ENCODE measurements around the gene ZMYND10.
A peak's percentile ranks its signal among the peaks of the same experiment; 100 is the strongest.

The ZMYND10 gene

DNA sequence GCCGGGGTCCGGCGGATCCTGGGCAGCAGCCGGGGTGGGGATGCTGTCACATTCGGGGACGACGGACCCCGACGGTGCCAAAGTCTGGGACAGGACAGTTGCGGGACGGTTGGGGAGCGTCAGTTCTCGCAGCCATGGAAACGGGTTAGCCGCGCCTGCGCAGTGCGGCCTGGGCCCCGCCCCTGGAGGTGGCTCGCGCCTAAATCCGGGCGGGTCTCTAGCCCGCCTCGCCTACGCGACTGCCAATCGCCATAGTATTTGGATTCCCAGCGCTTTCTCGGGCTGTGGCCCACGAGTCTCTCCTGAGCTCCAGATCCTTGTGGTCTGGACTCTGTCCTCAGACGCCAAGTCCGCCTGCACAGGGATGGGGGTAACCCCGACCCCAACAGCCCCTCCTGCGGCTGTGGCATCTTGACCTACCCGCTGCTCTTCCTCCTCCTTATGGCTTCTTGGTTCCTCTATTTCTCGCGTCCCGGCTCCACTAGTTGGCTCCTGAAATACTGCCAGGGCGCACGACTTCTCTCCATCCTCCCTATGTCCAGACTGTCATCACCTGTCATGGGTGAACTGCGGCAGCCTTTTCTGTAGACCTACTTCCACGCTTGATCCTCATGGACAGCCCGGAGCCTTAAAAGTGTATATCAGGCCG, at the start of gene ZMYND10:
TSS of gene ZMYND10 (minus strand) at position 147 of the 649 bp plus-strand sequence. CDS start 153 bp downstream, outside the sequence.
- DNase-seq: peak in 1 of 2 experiments; percentile 61

- no peak for DNase-seq
Observed at GRCh38 chr3:50393061-50393460, 47.5 kb upstream of the ZMYND10 start.

GRCh38 chr3:50392101-50392715, 46.7 kb upstream of the ZMYND10 start:
- DNase-seq: peak in 1 of 2 experiments; percentile 19

GRCh38 chr3:50390508-50391224, 45.1 kb upstream of the ZMYND10 start:
- DNase-seq: peak; percentile 85 to 91

- DNase-seq: no peak
Observed at GRCh38 chr3:50389414-50389767, 43.9 kb upstream of the ZMYND10 start.

- no peak for DNase-seq
Observed at GRCh38 chr3:50388720-50389413, 43.3 kb upstream of the ZMYND10 start.

- DNase-seq: peak; percentile 37 to 63
Observed at GRCh38 chr3:50388016-50388719, 42.6 kb upstream of the ZMYND10 start.

- no peak for DNase-seq
Observed at GRCh38 chr3:50385754-50386153, 40.2 kb upstream of the ZMYND10 start.

DNA sequence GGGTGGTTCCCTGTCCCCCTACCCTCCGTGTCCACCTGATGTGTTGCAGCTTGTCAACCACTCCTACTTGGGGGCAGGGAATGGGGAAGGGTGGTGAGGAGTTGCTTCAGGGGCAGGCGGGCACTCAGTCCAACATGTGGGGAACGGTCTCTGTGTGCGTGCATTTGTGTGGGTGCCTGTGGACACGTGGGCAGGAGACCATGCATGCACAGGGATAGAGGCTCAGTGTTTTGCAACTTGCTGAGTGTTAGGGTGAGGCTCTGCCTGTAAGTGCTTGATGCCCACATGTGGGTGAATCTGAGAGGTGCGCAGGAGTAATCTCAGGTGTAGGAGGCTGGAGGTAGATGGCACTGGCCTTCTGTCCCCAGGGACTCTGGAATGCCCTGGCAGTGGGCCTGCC, 38.2 kb upstream of the ZMYND10 start:
- DNase-seq: no peak

- no peak for DNase-seq
Observed at GRCh38 chr3:50382722-50383121, 37.2 kb upstream of the ZMYND10 start.

GRCh38 chr3:50381383-50381782, 35.9 kb upstream of the ZMYND10 start:
- no peak for DNase-seq

GRCh38 chr3:50380405-50381085, 35.0 kb upstream of the ZMYND10 start:
- DNase-seq: no peak

GRCh38 chr3:50378757-50379156, 33.2 kb upstream of the ZMYND10 start:
- no peak for DNase-seq

GRCh38 chr3:50378024-50378423, 32.5 kb upstream of the ZMYND10 start:
- no peak for DNase-seq

GRCh38 chr3:50375258-50375931, 29.9 kb upstream of the ZMYND10 start:
- DNase-seq: no peak

- no peak for DNase-seq
Observed at GRCh38 chr3:50374363-50375257, 29.1 kb upstream of the ZMYND10 start.

GRCh38 chr3:50373146-50374051, 27.9 kb upstream of the ZMYND10 start:
- no peak for DNase-seq

GRCh38 chr3:50372349-50372748, 26.8 kb upstream of the ZMYND10 start:
- DNase-seq: no peak

GRCh38 chr3:50371133-50371685, 25.7 kb upstream of the ZMYND10 start:
- DNase-seq: no peak

Measured in SHP77 (cell line).